ENCODE results near the gene USP53.

DNA sequence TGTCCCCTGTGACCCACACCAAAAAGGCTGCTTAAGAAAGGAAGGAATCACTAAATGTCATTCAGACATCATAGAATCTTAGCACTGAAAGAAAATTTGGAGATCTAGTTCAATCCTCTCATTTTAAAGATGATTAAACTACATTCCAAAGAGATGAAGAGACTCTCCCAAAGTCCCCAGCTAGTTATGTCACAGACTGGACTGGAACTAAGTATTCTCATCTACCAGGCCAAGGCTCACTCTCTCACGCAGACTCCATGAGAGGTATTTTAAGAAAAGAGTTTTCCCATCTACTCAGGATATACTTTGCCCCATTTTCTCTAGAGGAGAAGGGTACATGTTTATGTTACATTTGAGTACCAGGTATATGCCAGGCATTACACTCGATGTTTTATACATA, 102.5 kb downstream of the USP53 start:
- TF ChIP-seq EZH2phosphoT487 (conservative IDR thresholded peaks at IDR 0.05; ENCODE audit: low read length) = no peak
- TF ChIP-seq, protein P1, sequence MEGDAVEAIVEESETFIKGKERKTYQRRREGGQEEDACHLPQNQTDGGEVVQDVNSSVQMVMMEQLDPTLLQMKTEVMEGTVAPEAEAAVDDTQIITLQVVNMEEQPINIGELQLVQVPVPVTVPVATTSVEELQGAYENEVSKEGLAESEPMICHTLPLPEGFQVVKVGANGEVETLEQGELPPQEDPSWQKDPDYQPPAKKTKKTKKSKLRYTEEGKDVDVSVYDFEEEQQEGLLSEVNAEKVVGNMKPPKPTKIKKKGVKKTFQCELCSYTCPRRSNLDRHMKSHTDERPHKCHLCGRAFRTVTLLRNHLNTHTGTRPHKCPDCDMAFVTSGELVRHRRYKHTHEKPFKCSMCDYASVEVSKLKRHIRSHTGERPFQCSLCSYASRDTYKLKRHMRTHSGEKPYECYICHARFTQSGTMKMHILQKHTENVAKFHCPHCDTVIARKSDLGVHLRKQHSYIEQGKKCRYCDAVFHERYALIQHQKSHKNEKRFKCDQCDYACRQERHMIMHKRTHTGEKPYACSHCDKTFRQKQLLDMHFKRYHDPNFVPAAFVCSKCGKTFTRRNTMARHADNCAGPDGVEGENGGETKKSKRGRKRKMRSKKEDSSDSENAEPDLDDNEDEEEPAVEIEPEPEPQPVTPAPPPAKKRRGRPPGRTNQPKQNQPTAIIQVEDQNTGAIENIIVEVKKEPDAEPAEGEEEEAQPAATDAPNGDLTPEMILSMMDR (IDR thresholded peaks at IDR 0.05; ENCODE audit: insufficient read depth, low read length, poor library complexity, severe bottlenecking) = no peak

All from SU-DHL-6 (cell line).